Eye (tissue), 1 donor: Measurements from ENCODE around the gene FAM117A.
"Not testable (repeated sequence)": the region's sequence is repeated elsewhere in the genome, so short reads cannot be mapped to it uniquely, and the experiment has no call there.

Experiments
- DNase-seq: peaks from one replicate; pipeline ENCODE4 v3.0.0-alpha.2; 2015

The FAM117A gene

DNA sequence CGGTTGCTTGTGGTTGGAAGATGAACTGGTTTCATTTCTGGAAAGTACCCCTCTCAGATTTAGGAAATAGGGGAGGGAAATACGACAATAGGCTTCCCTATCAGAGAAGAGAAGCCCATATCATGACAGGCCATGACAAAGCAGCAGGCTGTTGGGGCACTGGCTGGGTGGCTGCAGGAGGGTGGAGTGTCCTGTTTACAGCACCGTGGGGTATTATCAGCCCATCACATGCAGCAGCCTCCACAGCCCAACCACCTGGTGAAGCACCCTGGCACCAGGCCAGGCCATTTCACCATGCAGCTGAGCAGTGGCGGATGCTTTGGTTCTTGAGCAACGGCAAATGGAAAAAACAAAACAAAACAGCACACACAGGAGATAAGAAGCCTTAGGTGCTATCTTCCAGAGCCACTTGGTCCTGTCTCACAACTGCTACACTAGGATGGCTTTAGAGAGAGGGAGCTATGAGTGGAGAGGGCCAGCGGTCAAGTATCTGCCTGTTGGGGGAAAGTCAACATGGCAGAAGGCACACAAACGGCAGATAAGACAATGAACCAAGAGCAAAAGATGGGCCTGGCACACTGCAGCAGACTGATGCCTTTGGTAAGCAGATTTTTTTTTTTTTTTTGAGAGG lies 24.2 kb downstream of the FAM117A start:
- DNase-seq: no peak

- DNase-seq: no peak
Observed at GRCh38 chr17:49738456-49739163, 25.3 kb downstream of the FAM117A start.

GRCh38 chr17:49734515-49735490 lies 29.1 kb downstream of the FAM117A start:
- DNase-seq: no peak

DNA sequence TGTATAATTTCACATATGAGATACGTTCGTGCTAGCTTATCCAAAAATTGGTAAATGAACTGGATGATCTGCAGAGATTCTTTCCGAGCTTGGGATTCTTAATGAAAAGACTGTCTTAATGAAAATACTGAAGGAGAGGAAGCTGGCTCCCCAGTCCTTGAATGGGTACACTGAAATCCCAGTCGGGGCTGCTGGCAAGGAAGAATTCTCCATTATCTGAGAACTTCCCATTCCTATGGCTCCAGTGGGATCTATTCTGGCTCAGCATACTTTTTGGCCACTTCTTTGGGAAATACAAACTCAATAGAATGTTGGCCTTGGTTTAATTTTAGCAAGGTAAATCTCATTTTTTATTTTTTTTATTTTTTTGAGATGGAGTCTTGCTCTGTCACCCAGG lies 32.5 kb downstream of the FAM117A start:
- DNase-seq: no peak

GRCh38 chr17:49730785-49731434 lies 33.0 kb downstream of the FAM117A start:
- no peak for DNase-seq

DNA sequence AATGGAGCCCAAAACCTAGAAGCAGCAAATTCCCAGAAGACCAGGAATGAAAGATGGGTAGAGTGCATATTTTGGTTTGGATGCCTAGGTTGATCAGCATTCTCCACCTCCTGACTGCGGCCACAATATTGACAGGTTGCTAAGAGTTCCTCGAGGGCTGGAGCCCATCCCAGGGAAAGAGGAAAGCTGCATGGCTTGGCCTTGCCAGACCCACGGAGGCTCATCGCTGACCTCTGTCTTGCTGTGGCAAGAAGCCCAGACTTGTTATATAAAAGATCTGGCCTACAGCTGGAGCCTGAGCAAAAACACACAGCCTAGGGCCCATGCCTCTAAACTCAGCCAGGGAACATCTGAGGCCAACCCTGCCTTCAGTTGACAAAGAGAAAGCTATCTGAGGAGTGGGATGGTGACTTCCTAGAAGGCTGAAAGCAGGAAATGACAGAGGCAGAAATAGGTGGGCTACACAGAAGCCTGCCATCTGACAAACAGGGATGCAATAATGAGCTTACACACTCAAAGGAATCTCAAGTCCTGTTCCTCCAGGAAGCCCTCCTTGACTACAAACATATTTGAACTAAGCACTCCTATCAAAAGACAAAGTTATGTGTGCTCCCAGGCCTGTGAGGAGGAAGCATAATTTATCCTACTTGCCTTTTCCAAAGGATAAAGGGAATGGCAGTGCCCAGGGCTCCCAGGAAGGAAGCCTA lies 33.7 kb downstream of the FAM117A start:
- no peak for DNase-seq

- no peak for DNase-seq
Observed at GRCh38 chr17:49729069-49729468, 34.9 kb downstream of the FAM117A start.

DNA sequence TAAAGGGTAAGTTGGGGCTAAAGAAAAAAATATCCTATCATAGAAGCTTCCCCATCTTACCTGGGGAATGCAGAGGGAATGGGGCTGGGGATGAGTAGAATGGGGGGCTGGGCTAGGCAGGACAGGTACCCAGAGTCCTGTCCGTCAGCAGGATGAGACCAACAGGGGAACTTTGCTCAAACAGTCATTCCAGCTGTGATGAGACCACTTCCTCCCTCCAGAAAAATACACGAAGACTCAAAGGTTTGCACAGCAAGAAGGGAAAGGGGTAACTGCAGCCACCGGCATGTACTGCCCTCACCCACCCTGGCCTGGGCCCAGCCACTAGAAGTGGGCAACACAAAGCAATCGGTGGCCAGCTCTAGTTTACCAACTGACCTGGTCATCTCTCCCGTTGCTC lies 35.5 kb downstream of the FAM117A start:
- no peak for DNase-seq

GRCh38 chr17:49727380-49727779 lies 36.6 kb downstream of the FAM117A start:
- peak; percentile 19 for DNase-seq

GRCh38 chr17:49725452-49726130 lies 38.3 kb downstream of the FAM117A start:
- no peak for DNase-seq

- DNase-seq: not testable (repeated sequence)
Observed at GRCh38 chr17:49724552-49724951, 39.4 kb downstream of the FAM117A start.

DNA sequence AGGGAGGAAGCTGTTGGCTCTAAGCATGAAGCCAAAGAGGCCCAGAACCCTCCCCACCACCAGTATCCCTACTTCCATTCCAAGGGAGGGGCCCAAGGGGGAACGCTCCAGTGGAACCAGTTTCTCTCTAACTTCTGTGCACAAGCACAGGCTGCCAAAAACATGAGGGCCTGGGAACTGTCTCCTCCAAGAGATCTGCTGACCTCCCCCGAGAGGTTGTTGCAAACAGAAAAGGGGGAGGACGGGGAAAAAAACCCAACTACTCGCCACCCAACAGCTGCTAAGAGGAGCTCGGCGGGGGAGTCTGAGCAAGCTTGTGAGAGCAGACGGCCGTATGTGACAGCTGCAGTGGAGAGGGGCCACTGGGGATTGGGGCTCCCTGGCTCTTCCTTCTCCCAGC lies 40.5 kb downstream of the FAM117A start:
- peak; percentile 64 for DNase-seq

DNA sequence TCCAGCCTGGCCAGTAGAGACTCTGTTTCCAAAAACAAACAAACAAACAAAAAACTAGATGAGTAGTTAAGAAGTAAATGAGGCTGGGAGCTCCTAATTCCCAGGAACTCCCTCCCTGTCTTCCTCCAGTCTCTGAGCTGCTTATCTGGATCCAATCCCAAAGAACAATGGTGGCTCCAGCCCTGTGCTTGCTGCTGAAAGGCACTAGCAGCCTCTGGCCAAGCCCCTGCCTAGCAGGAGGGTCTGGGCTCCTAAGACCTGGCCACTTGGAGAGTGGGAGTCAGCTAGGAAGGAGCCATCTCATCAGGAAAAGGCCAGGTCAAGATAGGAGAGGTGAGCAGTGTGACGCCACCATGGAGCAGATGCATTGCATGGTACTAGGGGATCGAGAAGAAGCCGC lies 41.9 kb downstream of the FAM117A start:
- DNase-seq: no peak

DNA sequence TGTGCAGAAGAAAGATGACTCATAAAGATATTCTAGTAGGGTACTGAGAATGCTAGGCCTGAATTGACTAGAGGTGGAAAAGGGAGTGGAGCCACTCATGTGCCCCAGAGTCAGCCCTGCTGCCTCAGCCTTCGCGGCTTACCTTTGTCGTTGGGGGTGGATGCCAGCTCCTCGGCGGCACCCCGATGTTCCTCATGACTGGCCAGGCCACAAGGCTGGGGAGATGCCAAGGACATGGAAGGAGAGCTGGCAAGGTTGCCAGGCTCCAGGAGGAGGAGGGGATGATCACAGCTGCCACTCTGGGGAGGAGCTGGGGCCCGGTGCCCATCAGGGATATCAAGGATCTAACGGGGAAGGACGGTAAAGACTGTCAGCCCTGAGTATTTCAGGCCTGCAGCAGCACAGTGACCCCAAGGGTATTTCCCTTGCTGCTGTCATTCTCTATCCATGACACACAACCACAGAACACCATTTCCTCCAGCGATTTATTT lies 46.5 kb downstream of the FAM117A start:
- no peak for DNase-seq

DNA sequence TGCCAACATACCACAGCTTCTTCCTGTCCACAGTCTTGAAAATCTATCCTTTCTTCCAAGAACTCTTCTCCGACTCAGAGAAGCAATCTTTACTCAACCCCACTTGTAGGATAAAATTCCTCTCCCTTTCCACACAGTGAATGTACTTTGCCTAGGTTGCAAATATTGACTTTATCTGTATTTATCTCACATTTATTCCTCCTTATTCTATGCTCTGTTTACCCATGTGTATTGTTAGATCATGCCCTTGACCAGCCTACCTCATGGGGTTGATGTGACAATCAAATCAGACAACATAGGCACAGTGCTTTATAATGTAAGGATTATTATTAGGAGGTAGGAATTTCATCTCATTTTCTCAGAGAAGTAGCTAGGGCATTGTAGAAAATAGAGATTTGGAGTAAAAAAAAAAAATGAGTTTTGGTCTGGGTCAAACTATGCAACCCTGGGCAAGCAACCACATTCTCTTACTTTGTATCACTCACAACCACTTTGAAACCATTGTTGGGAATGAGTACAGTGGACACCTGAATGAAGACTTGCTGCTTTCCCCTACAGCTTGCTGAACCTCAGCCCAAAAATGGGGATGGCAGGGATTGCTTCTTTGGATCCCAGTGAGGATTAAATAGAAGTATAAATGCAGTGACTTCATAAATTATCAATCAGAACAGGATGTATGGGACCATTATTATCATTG lies 47.1 kb downstream of the FAM117A start:
- no peak for DNase-seq

DNA sequence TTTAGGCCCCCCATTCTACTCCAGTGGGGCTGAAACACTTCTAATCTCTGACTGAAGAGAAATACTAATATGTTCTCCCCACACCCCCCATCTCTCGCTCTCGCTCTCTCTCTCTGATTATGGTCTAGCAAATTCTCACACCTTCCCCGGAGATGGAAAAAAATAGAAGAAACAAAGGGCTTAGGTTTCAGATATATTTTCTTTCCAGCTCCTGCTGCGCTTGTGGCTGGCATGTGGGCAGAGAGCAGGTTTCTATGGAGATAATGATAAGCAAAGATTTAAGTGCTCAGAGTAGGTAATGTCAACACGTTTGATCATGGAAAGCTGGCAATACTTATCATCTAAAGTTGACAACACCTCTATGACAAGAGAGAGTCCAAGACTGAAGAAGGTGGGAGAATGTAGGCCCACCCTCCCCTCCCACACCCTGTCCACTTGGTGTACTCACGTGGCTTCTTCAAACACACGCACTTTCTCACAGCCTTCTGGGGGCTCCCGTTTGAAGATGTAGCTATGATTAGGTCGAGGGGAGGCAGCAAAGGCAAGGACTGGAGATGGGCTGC lies 48.1 kb downstream of the FAM117A start:
- no peak for DNase-seq

GRCh38 chr17:49715216-49715615 lies 48.7 kb downstream of the FAM117A start:
- DNase-seq: no peak

GRCh38 chr17:49708515-49709183 lies 55.3 kb downstream of the FAM117A start:
- DNase-seq: no peak

DNA sequence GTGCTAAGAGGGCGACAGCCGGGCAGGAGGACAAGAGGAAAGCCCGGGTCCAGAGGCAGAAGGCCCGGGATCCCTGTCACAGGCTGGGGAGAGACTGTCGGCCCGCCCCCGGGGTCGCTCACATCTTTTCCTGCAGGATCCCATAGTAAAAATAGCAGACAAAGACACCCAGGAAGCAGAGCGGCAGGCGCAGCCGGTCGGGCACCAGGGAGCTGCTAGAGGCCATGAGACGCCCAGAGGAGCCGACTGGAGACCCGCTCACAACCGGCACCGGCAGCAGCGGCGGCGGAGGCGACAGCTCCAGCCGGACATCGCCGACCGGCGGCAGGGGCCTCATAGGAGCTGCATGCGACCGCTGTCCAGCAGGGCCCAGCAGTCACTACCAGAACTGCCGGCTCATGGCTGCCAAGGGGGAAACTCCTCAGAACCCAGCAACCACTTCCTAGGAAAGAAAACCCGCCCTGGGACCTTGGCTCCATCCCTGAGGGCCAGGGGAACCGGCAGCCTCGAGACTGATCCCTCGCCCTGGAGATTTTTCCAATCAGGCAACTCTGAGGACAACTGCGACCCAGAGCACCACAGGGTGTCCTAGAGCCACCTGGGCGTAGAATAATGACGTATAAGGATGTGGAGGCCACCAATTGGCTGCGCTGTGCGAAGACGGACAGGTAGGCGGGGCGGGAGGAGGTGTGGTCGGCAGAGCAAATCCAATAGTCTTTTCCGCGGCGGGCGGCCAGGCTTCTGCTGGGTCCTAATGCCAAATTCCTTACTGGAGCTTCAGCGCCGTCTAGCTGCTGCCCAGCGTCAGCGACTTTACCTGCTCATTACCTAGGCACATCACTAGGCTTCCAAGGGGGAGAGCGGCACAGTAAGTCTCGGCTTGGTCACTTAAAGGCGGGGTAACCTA lies 56.1 kb downstream of the FAM117A start, which contains the start of gene SLC35B1:
SLC35B1 (minus strand) TSS at position 357 of the 907 bp plus-strand sequence; CDS start at position 226, 131 bp downstream.
- DNase-seq: peak; percentile 100
